Measurements from ENCODE around the gene ZDHHC14.
A peak's percentile ranks its signal among the peaks of the same experiment; 100 is the strongest.

The ZDHHC14 gene

DNA sequence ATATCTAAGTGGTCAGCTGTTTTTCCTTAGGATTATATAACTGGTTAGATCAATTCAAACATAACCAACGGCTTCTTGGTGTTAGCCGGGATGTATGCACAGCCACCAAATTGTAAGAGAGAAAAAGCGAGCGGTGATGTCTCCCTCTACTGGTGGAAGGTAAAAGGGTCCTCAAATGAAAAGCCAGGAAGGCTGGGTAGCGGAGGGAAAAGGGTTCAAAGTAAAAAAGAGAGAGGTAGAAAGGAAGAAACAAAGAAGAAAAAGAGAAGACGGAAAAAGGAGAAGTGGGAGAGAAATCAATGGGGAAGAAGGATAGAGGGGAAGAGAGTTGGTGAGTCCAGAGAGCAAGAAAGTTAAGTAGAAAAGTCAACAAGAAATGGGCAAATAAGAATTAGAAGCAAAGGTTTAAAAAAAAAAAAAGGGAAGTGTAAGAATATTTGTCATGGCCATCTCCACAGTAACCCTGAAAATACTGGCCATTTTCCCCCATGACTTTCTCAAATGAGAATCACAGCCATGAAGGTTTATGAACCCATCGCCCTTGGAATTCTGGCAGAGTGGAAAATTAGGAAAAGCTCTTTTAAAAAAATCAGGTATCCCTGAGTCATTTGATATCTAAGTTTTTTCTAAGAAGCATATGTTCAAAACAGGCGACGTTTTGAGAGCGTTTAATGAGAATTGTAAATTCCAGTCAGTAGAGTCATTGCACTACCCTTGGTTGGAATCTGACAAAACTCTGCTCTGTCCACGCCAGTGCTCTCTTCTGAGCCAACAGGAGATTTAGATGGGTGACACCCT, 286.4 kb downstream of the ZDHHC14 start:
- DNase-seq (ENCODE audit: low spot score) = peak; percentile 50

DNA sequence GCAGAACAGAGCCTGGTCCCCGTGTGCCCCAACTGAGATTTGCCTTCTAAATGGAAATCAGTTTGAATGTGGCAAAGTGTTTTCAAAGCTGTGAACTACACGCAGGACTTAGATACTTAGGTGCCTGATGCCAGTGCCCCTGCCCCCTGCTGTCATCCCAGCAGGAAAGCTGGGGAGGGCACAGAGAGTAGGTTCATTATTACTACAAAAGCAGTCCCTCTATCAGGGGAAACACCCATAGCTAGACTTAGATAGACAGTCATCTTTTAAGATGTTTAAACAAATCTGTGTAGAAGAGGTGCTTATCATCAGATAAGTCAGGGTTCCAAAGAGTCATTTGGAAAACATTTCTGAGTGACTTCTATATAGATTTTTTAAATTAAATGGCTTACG, 287.0 kb downstream of the ZDHHC14 start:
- no peak for DNase-seq (ENCODE audit: low spot score)

DNA sequence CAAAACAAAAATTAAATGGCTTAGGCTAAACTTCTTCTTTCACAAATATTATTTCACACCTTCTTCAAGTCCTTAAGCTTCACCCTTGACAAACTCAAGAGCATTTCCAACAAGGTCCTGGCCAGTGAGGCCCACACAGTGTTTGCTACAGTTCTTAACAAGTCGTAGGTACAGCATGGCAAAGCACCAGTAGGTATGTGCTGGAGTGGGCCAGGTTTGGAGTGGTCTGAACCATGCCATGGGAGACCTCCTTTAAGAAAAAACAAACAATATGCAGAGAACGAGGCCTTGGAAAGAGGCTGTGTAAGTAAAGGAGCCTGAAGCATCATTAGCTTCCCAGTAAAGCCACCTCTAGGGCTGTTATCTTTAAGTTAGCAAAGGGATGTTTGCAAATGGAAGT, 287.7 kb downstream of the ZDHHC14 start:
- no peak for DNase-seq (ENCODE audit: low spot score)

DNA sequence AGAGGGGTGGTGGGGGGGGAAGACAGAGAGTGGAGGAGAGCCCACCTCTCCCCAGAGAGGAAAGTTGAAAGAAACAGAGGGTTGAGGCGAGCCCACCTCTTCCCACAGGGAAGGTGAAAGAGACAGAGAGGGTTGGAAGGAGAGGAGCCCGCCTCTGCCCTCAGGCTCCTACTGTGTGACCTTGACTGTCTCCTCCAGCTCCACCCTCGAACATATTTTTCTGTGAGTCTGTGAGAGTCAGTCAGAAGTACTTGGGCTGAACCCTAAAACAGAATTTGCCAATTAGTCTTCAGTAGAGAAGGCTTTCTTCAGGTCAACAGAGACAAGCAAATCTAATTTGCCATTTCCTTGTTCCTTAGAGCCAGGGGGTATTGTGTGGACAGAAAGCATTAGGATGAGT, 288.3 kb downstream of the ZDHHC14 start:
- DNase-seq (ENCODE audit: low spot score) = no peak

DNA sequence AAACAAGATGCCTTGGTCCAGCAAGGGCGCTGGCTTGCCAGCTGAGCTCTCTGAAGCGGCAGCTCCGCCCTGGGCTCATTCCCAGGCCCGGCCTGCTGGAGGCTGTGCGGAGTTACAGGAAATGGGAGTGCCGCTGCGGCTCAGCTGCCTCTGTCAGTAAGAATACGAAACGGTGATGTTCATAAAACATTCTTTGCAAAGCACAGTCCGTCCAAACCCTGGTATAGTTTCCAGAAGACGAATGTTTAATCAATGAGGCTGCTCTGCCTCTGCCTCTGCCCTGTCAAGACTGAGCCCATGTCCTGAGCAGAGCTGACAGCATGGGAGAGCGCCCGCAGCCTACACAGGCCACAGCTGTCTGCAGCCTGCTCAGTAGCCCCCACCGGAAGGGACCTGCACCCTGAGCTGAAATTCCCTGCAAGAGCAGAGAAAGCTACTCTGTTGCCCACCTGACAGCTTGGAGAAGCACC, 288.8 kb downstream of the ZDHHC14 start:
- peak; percentile 29 for DNase-seq (ENCODE audit: low spot score)

- DNase-seq (ENCODE audit: low spot score) = no peak
Observed at GRCh38 chr6:157670466-157671186, 289.6 kb downstream of the ZDHHC14 start.

GRCh38 chr6:157672726-157673412, 291.9 kb downstream of the ZDHHC14 start:
- no peak for DNase-seq (ENCODE audit: low spot score)

- DNase-seq (ENCODE audit: low spot score) = no peak
Observed at GRCh38 chr6:157673596-157673995, 292.6 kb downstream of the ZDHHC14 start.

GRCh38 chr6:157674061-157674460, 293.1 kb downstream of the ZDHHC14 start:
- DNase-seq (ENCODE audit: low spot score) = no peak

- DNase-seq (ENCODE audit: low spot score) = no peak
Observed at GRCh38 chr6:157675831-157676230, 294.8 kb downstream of the ZDHHC14 start.

- no peak for DNase-seq (ENCODE audit: low spot score)
Observed at GRCh38 chr6:157676241-157676640, 295.3 kb downstream of the ZDHHC14 start.

DNA sequence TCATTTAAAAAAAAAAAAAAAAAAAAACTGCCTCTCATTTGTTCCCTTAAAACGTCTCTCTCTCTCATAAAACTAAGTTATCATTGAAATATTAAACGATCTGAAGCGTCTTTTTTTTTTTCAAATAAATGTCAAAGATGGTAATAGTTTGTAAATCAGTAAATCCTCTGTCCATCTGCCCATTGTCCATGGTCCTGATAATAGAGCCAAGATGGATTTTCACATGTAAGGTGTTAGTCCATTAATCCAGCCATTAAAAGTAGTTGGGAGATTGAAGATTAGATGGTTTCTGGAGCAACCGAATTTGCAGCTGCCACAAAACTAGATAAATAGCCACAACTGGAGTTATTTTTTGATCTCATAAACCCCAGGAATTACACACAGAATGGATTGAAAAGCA, 296.2 kb downstream of the ZDHHC14 start:
- no peak for DNase-seq (ENCODE audit: low spot score)

DNA sequence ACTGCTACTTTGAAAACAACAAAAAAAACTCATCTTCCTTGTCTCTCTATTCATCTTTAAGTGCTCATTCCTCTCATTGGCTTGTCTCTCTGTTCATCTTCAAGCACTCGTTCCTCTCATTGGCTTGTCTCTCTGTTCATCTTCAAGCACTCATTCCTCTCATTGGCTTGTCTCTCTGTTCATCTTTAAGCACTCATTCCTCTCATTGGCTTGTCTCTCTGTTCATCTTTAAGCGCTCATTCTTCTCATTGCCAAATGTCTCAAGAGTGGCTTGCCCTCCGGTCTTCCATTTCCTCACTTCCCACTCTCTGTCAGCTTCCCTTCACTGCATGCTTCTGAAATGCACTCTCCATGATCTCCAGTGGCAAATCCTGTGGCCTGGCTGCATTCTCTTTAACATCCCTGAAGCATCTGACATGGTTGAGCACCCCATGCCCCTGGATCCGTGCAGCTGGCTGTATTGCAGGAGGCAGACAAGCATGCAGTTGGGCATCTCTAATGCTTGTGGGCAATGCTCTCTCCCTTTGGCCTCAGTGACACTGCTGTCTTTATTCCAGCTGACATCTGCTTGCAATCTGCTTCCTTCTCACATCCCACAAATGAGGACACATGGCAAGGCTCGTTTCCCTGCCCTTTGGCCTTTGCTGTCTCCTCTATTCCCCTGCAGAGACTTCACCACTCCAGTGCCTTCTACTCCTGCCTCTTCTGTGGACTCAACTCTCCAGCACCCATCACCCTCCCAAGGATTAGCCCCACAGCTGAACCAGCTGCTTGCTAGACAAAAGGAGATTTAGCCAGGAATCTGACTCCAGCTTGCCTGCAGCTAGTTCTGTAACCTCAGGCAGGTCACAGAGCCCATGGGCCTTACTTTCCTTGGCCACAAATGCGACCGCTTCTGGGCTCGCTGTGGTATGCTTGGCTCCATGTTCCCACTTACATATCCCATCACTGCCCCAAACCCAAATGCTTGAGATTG, 298.9 kb downstream of the ZDHHC14 start:
- DNase-seq (ENCODE audit: low spot score) = no peak

DNA sequence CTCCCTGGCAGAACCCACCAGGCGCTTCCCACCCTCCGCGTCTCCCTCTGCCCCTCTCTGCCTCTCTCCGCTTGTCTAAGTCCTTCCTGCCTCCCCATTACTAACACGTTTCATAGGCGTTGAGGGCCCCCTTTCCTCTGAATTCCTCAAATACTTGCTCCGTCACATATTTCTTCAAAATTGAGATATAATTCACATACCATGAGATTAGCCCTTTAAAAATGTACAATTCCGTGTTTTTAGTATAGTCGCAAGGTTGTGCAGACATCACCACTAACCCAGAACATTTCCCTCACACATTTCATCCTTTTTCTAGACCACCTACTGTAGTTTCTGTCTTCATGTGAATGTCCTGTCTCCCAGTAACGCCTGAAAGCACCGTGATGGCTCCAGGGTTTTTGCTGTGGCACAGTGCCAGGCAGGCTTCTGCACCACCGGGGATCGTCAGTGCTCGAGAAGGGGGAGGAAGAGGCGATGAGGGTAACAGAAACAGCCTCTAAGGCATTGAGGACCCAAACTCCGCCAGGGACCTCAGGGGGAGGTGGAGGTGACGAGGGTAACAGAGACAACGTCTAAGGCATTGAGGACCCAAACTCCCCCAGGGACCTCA, 300.2 kb downstream of the ZDHHC14 start:
- DNase-seq (ENCODE audit: low spot score) = no peak

- no peak for DNase-seq (ENCODE audit: low spot score)
Observed at GRCh38 chr6:157682856-157683481, 302.0 kb downstream of the ZDHHC14 start.

DNA sequence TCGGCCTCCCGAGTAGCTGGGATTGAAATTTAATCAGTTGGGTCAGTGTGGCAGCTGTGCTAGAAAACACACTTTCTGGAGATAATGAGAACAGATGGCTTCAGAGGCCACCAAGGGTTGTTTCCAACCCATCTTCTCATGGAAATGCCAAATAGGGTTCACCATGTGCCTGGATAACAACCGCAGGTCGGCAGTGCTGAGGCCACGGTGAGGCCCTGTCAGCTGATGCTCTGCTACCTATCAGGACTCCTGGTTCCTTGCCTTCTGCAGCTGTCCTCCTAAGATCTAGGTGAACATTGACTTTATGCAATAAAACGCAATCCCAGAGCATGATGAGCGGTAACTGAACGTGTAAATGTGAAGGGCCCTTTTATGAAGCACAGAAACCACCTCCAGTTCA, 302.7 kb downstream of the ZDHHC14 start:
- DNase-seq (ENCODE audit: low spot score) = no peak

GRCh38 chr6:157684620-157685299, 303.8 kb downstream of the ZDHHC14 start:
- DNase-seq (ENCODE audit: low spot score) = no peak

- DNase-seq (ENCODE audit: low spot score) = no peak
Observed at GRCh38 chr6:157685596-157686280, 304.7 kb downstream of the ZDHHC14 start.

- DNase-seq (ENCODE audit: low spot score) = no peak
Observed at GRCh38 chr6:157688275-157688959, 307.4 kb downstream of the ZDHHC14 start.

Measured in SW480 (cell line).